Measurements from ENCODE around the gene ACAP3.
A peak's percentile ranks its signal among the peaks of the same experiment; 100 is the strongest.

The ACAP3 gene

DNA sequence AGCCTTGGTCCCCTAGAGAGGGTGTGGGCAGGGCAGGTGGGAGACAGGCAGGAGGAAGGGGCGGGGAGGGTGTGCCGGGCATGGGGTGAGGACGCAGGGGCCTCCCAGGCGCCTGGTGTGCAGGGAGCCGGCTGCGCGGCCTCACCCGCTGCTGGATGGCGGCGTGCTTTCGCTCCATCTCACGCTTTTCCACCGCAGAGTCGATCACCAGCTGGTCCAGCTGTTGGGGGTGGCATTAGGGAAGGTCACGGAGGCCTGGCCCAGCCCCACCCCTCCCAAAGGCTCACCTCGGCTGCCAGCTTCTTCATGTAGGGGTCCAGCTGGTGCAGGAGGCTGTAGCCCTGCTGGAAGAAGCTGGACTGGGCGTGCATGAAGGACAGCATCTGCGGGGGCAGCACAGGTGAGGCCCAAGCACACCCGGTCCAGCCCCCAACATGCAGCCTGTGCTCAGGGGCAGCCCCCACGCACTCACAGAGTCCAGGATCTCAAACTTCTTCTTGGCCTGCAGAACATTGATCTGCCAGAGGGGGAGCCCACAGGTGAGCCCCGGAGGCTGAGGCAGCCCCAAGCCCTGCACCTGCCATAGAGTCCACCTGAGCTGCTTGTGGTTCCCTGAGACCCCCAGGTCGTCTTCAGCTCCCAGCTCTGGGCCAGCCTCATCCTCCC, 7.9 kb downstream of the ACAP3 start:
- Histone ChIP-seq H3K36me3 (ENCODE audit: insufficient read depth, low read length) (no peaks in the 10 kb centered on the region), H3K4me1 (ENCODE audit: insufficient read depth, low read length, poor library complexity, severe bottlenecking) (no peaks in the 10 kb centered on the region), H3K4me3 (ENCODE audit: low read length, poor library complexity, severe bottlenecking) (no peak overlapping the region), H3K4me2 (ENCODE audit: low read depth, low read length, poor library complexity, severe bottlenecking) (no peak overlapping the region), H2AFZ (ENCODE audit: low read length) (no peak overlapping the region), H3K9me2 (replicated peaks; ENCODE audit: low read depth, low read length) (no peaks in the 10 kb centered on the region), H4K20me1 (ENCODE audit: insufficient read depth, low read length, poor library complexity, severe bottlenecking) (peaks cover 10% of the 10 kb centered on the region), H3K9me3 (ENCODE audit: insufficient read depth, low read depth, low read length) (no peaks in the 10 kb centered on the region), H3K9ac (ENCODE audit: low read depth, low read length, poor library complexity, severe bottlenecking) (no peak overlapping the region), H3K27me3 (ENCODE audit: insufficient read depth, low read length, poor library complexity, severe bottlenecking) (no peaks in the 10 kb centered on the region), H3K79me2 (ENCODE audit: insufficient read depth, low read length) (no peaks in the 10 kb centered on the region; the same call in 1 of the 2 replicates), H3F3A (ENCODE audit: low read depth) (no peaks in the 10 kb centered on the region)
- TF ChIP-seq, protein P1, sequence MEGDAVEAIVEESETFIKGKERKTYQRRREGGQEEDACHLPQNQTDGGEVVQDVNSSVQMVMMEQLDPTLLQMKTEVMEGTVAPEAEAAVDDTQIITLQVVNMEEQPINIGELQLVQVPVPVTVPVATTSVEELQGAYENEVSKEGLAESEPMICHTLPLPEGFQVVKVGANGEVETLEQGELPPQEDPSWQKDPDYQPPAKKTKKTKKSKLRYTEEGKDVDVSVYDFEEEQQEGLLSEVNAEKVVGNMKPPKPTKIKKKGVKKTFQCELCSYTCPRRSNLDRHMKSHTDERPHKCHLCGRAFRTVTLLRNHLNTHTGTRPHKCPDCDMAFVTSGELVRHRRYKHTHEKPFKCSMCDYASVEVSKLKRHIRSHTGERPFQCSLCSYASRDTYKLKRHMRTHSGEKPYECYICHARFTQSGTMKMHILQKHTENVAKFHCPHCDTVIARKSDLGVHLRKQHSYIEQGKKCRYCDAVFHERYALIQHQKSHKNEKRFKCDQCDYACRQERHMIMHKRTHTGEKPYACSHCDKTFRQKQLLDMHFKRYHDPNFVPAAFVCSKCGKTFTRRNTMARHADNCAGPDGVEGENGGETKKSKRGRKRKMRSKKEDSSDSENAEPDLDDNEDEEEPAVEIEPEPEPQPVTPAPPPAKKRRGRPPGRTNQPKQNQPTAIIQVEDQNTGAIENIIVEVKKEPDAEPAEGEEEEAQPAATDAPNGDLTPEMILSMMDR (conservative IDR thresholded peaks at IDR 0.05; ENCODE audit: low read length): peak; percentile 58
- TF ChIP-seq EZH2phosphoT487 (IDR thresholded peaks at IDR 0.05; ENCODE audit: borderline replicate concordance): no peak

DNA sequence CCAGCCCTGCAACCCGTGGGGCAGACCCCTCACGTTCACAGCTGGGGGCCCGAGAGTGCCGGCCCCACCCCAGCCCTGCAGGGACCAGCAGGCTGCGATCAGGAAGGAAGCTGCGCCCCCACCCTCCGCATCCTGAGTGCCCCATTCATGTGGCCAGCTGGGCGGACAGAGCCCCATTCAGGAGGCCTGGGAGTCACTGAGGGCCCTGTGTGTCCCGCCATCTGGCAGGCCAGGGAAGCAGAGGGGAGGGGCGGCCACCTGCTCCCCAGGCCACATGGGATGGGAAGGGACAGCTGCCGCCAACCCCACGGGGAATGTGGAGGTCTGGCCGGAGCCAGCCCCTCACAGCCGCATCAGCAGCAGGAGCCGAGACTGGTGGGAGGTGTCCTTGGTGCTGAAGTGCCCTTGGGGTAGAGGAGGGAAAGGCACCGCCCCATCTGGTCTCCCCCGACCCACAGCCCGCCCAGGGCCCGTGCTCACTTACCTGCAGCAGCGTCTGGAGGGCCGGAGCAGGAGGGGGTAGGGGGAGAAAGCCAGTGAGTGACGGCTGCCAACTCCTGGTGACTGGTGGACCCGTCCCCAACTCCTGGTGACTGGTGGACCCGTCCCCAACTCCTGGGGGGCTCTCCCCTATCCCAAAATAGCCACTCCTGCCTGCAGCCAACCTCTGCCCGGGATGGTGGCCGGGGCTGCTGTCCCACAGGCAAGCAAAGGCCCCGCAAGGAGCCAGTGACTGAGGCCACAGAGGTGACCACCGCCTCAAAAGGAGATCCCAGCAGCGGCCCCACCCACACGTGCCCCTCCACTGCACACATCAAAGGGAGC, 8.7 kb downstream of the ACAP3 start:
- H3K9ac ChIP-seq (ENCODE audit: low read depth, low read length, poor library complexity, severe bottlenecking): no peak overlapping the region
- no peak overlapping the region for H3K4me2 ChIP-seq (ENCODE audit: low read depth, low read length, poor library complexity, severe bottlenecking)
- H3K9me2 ChIP-seq (replicated peaks; ENCODE audit: low read depth, low read length): no peaks in the 10 kb centered on the region
- H3K27me3 ChIP-seq (ENCODE audit: insufficient read depth, low read length, poor library complexity, severe bottlenecking): no peaks in the 10 kb centered on the region
- H3K4me1 ChIP-seq (ENCODE audit: insufficient read depth, low read length, poor library complexity, severe bottlenecking): no peaks in the 10 kb centered on the region
- no peaks in the 10 kb centered on the region for H3F3A ChIP-seq (ENCODE audit: low read depth)
- H3K4me3 ChIP-seq (ENCODE audit: low read length, poor library complexity, severe bottlenecking): no peak overlapping the region
- H4K20me1 ChIP-seq (ENCODE audit: insufficient read depth, low read length, poor library complexity, severe bottlenecking): peaks cover 10% of the 10 kb centered on the region
- H3K9me3 ChIP-seq (ENCODE audit: insufficient read depth, low read depth, low read length): no peaks in the 10 kb centered on the region
- no peaks in the 10 kb centered on the region; the same call in 1 of the 2 replicates for H3K79me2 ChIP-seq (ENCODE audit: insufficient read depth, low read length)
- H3K36me3 ChIP-seq (ENCODE audit: insufficient read depth, low read length): no peaks in the 10 kb centered on the region
- no peak overlapping the region for H2AFZ ChIP-seq (ENCODE audit: low read length)
- TF ChIP-seq, protein P1 (conservative IDR thresholded peaks at IDR 0.05; ENCODE audit: low read length): no peak
- no peak for TF ChIP-seq EZH2phosphoT487 (IDR thresholded peaks at IDR 0.05; ENCODE audit: borderline replicate concordance)

DNA sequence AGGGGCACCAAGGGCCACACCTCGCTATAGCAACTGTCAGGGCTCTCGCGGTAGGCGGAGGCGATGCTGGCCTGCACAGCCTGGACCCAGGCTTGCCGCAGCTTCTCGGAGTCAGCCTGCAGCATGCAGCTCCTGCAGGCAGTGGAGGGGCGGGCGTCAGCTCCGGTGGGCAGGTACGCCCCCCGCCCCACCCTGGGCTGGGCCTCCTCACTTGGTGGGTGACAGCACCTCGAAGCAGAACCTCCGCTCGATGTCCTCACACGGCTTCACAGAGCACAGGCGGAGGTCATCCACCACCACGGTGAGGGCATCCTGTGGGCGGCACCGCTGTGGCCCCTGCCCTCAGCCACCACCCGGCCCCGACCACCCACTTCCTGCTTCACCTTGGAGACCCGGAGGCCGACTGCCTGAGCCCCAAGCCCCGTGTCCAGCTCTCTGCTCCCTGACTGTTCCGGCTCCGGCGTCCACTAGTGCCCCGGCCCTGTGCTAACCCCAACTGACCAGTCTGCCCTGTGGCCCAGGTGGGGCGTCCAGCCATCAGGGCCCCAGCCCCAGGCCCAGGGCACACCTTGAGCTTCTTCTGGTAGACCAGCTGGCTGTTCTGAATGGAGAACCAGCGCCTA, 9.8 kb downstream of the ACAP3 start:
- no peaks in the 10 kb centered on the region for H3K36me3 ChIP-seq (ENCODE audit: insufficient read depth, low read length)
- H3F3A ChIP-seq (ENCODE audit: low read depth): no peaks in the 10 kb centered on the region
- no peaks in the 10 kb centered on the region for H3K27me3 ChIP-seq (ENCODE audit: insufficient read depth, low read length, poor library complexity, severe bottlenecking)
- no peaks in the 10 kb centered on the region for H3K79me2 ChIP-seq (ENCODE audit: insufficient read depth, low read length)
- no peaks in the 10 kb centered on the region for H3K4me1 ChIP-seq (ENCODE audit: insufficient read depth, low read length, poor library complexity, severe bottlenecking)
- H4K20me1 ChIP-seq (ENCODE audit: insufficient read depth, low read length, poor library complexity, severe bottlenecking): peaks cover 4% of the 10 kb centered on the region
- H3K9ac ChIP-seq (ENCODE audit: low read depth, low read length, poor library complexity, severe bottlenecking): no peak overlapping the region
- TF ChIP-seq EZH2phosphoT487 (IDR thresholded peaks at IDR 0.05; ENCODE audit: borderline replicate concordance): no peak
- TF ChIP-seq, protein P1 (conservative IDR thresholded peaks at IDR 0.05; ENCODE audit: low read length): no peak
- no peaks in the 10 kb centered on the region for H3K9me2 ChIP-seq (replicated peaks; ENCODE audit: low read depth, low read length)
- H3K9me3 ChIP-seq (ENCODE audit: insufficient read depth, low read depth, low read length): no peaks in the 10 kb centered on the region
- no peak overlapping the region for H3K4me2 ChIP-seq (ENCODE audit: low read depth, low read length, poor library complexity, severe bottlenecking)
- H2AFZ ChIP-seq (ENCODE audit: low read length): no peak overlapping the region
- no peak overlapping the region for H3K4me3 ChIP-seq (ENCODE audit: low read length, poor library complexity, severe bottlenecking)

Measured in Loucy (cell line).